Fibroblast of the aortic adventitia (primary cell): Measurements from ENCODE around the gene ACTR1B. TPM values are rescaled to one million over a fixed set of nuclear protein-coding genes. Genes with fewer than 3 reads are reported as not detected.

Experiments
- DNase-seq: peaks from one replicate; pipeline ENCODE4 v3.0.0-alpha.2; 2010; ENCODE audit warnings: low read depth
- H3K4me3 ChIP-seq: 2 replicates; pipeline ENCODE4 v1.5.1; 2011; ENCODE audit warnings: low read depth, mild to moderate bottlenecking, control low read depth, low read length, moderate library complexity
- CTCF ChIP-seq: IDR thresholded peaks from 2 replicates; pipeline ENCODE4 v1.5.1; 2011; ENCODE audit warnings: mild to moderate bottlenecking, low read length, control low read depth, inconsistent platforms; ENCODE audit not compliant: insufficient read depth
- total RNA-seq: library from RNA; depleted of rRNA; stranded (reverse); fragments of >200 nt; gene quantifications from 2 replicates; pipeline ENCODE4 v1.2.3, GENCODE V29; 2012; ENCODE audit warnings: low replicate concordance

Gene ACTR1B
- total RNA-seq, 1 donor: 44.6 TPM

DNA sequence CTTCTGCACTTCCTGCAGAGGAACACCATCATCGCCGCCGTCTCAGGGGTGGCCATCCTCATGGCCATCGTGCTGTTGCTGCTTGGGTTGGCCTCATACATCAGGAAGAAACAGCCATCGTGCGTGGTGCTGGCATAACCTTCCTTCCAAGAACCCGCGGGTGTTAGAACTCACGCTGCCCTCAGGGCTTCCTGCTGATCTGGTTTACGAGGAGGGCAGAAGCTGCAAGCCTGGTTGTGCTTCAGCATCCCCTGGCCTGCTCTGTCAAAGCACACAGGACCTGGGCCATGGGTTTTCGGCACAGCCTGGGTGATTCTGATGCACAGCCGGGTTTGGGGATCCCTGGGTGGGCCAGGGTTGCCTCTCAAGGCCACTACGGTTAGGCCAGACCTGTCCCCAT lies 37.3 kb upstream of the ACTR1B start:
- H3K4me3 ChIP-seq: no peak overlapping the region
- no peak for TF ChIP-seq CTCF
- no peak for DNase-seq

- peak; percentile 84 for TF ChIP-seq CTCF
- DNase-seq: peak; percentile 68
- no peak overlapping the region for H3K4me3 ChIP-seq
Observed at GRCh38 chr2:97699765-97700444, 36.1 kb upstream of the ACTR1B start.

- H3K4me3 ChIP-seq: no peak overlapping the region
- DNase-seq: no peak
- TF ChIP-seq CTCF: no peak
Observed at GRCh38 chr2:97698530-97698929, 34.7 kb upstream of the ACTR1B start.

GRCh38 chr2:97697252-97698235 lies 33.7 kb upstream of the ACTR1B start:
- no peak overlapping the region for H3K4me3 ChIP-seq
- TF ChIP-seq CTCF: peak; percentile 92
- DNase-seq: peak; percentile 84

GRCh38 chr2:97695744-97696143 lies 31.9 kb upstream of the ACTR1B start:
- H3K4me3 ChIP-seq: no peak overlapping the region
- TF ChIP-seq CTCF: no peak
- no peak for DNase-seq

- no peak for TF ChIP-seq CTCF
- no peak overlapping the region for H3K4me3 ChIP-seq
- DNase-seq: peak; percentile 7
Observed at GRCh38 chr2:97693476-97693875, 29.6 kb upstream of the ACTR1B start.
